SIG-M5 treated with dmso at 0.1 percent for 504 hours (cell line): ENCODE measurements around the gene CLSTN2.

Source experiments
- DNase-seq: peaks from one replicate; lab custom pipeline; 2025; ENCODE audit not compliant: unreplicated experiment; lab: John Stamatoyannopoulos, UW

Gene CLSTN2

GRCh38 chr3:139935016-139935865 lies at the start of gene CLSTN2:
CLSTN2 (plus strand) TSS chr3:139935185.
- DNase-seq = no peak

DNA sequence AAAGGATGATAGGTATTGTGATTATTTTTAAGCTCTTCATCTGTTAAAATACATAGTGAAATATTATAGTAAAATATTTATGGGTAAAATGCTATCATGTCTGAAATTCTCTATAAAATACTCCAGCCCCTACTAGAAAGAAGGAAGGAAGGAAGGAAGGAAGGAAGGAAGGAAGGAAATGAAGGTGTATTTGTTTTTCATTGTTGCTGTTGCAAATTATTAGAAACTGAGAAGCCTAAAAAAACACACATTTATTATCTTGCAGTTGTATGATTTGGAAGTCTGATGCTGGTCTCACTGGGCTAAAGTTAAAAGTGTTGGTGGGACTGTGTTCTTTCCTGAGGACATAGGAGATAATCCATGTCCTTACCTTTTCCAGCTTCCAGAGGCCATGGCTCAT lies 47.6 kb upstream of the CLSTN2 start:
- no peak for DNase-seq

DNA sequence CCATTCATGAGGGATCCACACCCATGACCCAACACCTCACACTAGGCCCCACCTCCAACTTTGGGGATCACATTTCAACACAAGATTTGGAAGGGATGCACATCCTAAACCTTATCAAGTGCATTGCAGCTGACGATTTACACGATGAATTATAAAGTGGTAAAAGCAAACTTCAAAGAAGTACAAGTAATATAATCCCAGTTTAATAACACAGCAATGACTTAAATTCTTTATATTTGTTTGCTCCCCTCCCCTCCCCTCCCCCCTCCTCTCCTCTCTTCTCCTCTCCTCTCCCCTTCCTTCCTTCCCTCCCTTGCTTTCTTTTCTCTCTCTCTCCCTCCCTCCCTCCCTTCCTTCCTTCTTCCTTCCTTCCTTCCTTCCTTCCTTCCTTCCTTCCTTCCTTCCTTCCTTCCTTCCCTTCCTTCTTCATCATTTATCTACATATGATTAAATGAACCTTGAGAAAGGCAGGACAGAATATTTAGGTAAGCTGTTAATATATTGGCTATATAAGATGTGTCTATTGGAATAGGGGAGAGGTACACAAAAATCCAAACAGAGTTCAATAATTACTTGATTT lies 46.3 kb upstream of the CLSTN2 start:
- DNase-seq = no peak

DNA sequence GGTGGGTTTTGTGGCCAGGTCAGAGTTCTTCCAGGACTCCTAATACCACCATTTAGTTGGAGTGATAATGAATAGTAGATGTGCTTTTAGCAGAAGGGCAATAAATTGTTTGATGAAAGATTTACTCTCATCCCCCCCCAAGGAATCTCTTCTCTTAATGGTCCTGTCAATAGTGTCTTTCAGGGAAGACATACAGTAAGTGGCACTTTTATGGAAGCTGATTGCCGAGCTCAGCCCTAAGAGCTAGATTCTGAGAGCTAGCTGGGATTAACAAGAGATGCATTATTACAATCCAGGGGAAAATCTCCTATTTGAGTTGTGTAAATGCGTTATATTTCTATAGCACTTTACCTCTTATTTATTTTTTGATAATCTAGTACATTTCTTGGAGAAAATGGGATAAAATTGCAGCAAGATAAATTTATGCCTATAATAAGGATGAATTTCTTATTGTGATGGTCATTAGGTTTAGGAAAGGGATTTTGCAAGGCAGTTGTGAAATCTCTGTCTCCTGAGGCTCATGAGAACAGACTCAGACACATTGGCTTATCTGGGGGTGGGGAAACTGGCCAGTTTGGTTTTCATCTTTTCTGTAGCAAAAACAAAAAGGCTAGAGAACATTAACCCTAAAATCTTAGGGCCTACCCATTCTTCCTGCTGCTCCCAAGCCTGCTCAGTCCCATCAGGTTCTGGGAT lies 41.6 kb upstream of the CLSTN2 start:
- no peak for DNase-seq

- DNase-seq = no peak
Measured at GRCh38 chr3:139893963-139894642, 40.9 kb upstream of the CLSTN2 start.

- no peak for DNase-seq
Measured at GRCh38 chr3:139894643-139894989, 40.4 kb upstream of the CLSTN2 start.

GRCh38 chr3:139897759-139898158 lies 37.2 kb upstream of the CLSTN2 start:
- DNase-seq = no peak

GRCh38 chr3:139906418-139906817 lies 28.6 kb upstream of the CLSTN2 start:
- peak; percentile 5 for DNase-seq

GRCh38 chr3:139909811-139910210 lies 25.2 kb upstream of the CLSTN2 start:
- no peak for DNase-seq

GRCh38 chr3:139916271-139916670 lies 18.7 kb upstream of the CLSTN2 start:
- DNase-seq = peak; percentile 14

DNA sequence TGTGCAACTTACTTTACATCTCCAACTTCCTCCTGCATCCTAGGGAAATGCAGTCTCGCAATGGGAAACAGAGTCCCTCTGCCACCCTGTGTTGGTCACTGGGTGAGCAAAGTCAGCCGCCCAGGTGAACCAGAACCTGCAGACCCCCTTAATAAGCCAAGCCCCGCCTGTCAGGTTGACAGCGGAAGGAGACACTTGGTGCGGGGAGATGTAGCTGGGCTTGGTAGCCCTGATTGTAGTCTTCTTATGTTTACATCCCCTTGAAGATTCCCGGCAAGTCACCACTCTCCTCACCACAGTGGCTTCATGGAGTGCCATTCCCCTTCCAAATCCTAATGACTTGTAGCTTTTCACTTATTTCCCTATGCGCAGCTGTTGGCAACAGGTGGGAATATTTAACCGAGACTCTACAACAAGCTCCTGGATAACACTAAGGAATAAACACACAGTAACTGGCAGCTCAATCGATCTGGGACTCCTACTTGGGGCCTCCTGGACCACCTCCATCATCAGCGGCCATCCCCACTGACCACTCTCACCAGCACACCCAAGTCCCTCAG lies 17.7 kb upstream of the CLSTN2 start:
- DNase-seq = no peak

- DNase-seq = no peak
Measured at GRCh38 chr3:139928708-139929505, 6.1 kb upstream of the CLSTN2 start.

DNA sequence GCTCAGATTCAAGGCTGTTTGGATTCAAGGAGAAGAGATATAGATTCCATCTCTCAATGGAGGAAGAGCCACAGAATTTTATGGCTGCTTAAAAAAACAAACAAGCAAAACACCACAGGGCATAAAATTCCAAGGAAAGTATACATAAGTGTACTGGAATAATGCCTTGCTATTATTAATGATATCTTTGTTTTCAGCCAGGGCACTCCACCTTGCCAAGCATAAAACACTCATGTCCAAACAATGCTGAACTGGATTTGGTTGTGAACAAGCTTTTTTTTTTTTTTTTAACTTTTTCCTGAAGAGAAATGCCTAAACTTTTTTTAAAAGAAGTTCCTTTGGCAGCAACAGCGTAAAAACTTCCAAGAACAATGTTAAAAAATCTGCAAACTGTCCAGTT lies 4.8 kb upstream of the CLSTN2 start:
- DNase-seq = no peak

- no peak for DNase-seq
Measured at GRCh38 chr3:139933766-139934165, 1.2 kb upstream of the CLSTN2 start.

DNA sequence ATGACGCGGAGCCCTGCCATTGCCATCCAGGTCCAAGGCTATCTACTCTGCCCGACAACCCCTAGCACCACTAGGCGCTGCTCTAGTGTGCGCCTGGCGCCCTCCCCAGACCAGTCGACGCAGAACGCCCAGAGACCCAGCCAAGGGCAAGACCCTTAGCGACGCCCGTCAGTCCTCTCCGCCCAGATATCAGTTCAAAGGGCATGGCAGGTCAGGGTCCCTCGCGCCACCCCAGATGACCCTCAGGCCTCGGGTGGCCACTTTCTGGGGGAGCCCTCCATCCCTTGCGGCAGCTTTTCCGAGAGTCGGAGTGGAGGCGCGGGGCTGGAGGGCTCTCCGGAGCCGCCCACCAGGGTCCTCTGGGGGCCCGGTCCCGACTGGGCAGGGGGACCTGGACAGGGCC lies 371 bp upstream of the CLSTN2 start:
- DNase-seq = peak; percentile 8

DNA sequence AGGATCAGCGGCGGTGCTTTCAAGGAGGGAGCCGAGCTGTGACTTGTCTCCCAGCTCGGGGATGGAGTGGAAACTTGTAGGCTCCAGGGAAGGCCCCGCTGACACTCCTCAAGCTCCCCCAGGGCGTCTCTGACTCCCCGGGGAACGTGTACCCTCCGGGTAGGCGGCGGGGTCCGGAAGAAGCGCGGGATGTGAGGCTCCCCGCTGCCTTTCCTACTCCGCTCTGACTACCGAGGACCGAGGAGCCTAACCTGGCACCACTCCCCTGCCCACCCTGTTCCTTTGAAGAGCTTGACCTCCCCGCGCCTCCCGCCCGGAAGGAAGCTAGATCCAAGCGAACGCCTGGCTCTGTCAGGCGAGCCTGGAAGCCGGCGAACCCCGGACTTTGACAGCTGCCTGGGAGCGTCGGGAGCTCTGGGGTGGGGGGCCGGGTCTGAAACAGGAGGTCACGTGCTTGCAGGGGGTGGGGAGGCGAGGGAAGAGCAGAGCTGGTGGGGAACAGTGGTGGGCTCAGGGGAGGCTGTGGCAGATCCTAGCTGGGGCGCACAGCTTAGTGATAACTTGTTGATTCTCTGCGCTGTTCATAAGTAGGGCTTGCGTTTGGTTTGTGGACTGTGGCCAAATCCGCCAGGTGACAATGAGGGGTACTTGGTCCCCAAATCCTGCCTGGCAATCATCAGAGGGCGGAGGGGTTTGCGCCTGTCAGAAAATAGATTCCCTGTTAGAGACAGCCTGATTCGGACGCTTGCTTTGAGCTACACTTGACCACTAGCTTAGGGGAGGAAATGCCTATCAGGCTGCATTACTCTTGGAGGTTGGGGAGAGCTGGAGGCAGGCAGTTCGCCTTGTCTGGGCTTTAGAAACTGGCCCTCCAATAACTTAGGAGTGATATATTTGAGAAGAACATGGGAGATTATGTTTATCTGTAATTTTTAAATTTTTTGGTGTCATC lies 1.2 kb downstream of the CLSTN2 start:
- DNase-seq = no peak

DNA sequence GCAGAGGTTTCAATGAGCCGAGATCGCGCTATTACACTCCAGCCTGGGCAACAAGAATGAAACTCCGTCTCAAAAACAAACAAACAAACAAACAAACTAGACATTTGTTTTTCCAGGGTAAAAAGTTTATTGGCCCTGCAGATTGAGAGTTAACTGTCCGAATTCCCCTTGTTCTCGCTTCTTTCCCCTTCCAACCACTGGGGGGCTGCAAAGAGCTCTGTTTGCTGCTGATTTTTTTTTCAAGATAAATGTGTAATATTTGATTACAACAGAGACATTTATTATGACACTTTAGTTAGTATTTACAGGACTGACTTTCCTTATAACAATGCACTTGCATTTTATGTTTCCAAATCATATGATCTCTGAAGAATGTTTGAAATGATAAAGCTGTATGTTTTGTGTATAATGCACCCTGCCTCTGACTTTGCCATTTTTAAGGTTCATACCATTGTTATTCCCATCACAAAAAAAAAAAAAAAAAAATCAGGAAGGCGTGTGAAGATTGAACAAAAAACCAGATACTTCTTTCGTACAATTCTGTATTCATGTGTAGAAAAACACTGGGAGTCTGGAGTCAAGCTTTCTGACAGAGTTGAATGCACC lies 2.8 kb downstream of the CLSTN2 start:
- peak; percentile 40 for DNase-seq

GRCh38 chr3:139939681-139940190 lies 4.8 kb downstream of the CLSTN2 start:
- no peak for DNase-seq

DNA sequence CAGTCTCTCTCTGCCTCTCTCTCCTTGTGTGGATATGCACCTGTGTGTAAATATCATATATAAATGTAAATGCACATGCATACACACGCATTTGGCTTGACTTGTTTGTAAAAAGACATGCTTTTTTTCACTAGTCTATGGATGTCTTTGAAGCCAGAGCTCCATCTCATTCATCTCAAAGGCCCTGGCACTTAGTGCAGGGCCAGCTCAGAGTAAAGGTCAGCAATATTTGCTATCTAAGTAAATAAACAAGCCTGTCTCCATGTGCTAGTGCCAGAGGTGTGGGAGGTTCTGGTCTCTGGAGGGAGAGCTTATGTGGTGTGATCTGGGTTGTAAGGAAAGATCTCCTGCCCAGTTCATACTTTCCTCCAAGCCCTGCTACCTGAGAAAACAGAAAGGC lies 5.6 kb downstream of the CLSTN2 start:
- no peak for DNase-seq
